Renal pelvis (tissue), 4 donors: ENCODE measurements around the gene COPZ1. TPM values are rescaled to one million over a fixed set of nuclear protein-coding genes. Genes with fewer than 3 reads are reported as not detected.

Experiments
- DNase-seq: peaks from one replicate; pipeline ENCODE4 v3.0.0-alpha.2; 2013
- polyA plus RNA-seq, 3 donors: library from polyadenylated mRNA; unstranded; fragments of 120-200 nt; gene quantifications; one replicate each; pipeline ENCODE4 v1.2.1, GENCODE V29; 2013; ENCODE audit not compliant: insufficient read length in 3 of 3

Gene COPZ1
- polyA plus RNA-seq, 3 donors = 189 to 227 (median 216) TPM

GRCh38 chr12:54372113-54372806 lies 47.3 kb downstream of the COPZ1 start:
- no peak for DNase-seq

- no peak for DNase-seq
These were observed 49.0 kb downstream of the COPZ1 start for GRCh38 chr12:54373649-54374561.

GRCh38 chr12:54374562-54375258 lies 49.8 kb downstream of the COPZ1 start:
- no peak for DNase-seq

- DNase-seq = no peak
These were observed 50.3 kb downstream of the COPZ1 start for GRCh38 chr12:54375259-54375579.

GRCh38 chr12:54376596-54376995 lies 51.7 kb downstream of the COPZ1 start:
- no peak for DNase-seq

GRCh38 chr12:54377007-54377406 lies 52.1 kb downstream of the COPZ1 start:
- DNase-seq = no peak

GRCh38 chr12:54377797-54378515 lies 53.0 kb downstream of the COPZ1 start:
- DNase-seq = no peak

- DNase-seq = no peak
These were observed 54.0 kb downstream of the COPZ1 start for GRCh38 chr12:54378796-54379397.

GRCh38 chr12:54379398-54380201 lies 54.7 kb downstream of the COPZ1 start:
- DNase-seq = peak; percentile 89

- no peak for DNase-seq
These were observed 56.2 kb downstream of the COPZ1 start for GRCh38 chr12:54381136-54381535.

GRCh38 chr12:54383041-54383609 lies 58.2 kb downstream of the COPZ1 start:
- DNase-seq = no peak

GRCh38 chr12:54384591-54385041 lies 59.7 kb downstream of the COPZ1 start, which contains the start of gene ZNF385A:
Gene ZNF385A (minus strand): TSS chr12:54384733. CDS start chr12:54384514, 219 bp downstream.
- no peak for DNase-seq

GRCh38 chr12:54385251-54385914 lies 60.5 kb downstream of the COPZ1 start:
- DNase-seq = no peak

- no peak for DNase-seq
These were observed 61.6 kb downstream of the COPZ1 start for GRCh38 chr12:54386403-54387113.

- no peak for DNase-seq
These were observed 62.2 kb downstream of the COPZ1 start for GRCh38 chr12:54387114-54387467.

- DNase-seq = no peak
These were observed 63.6 kb downstream of the COPZ1 start for GRCh38 chr12:54388237-54389133.

GRCh38 chr12:54389134-54389508 lies 64.2 kb downstream of the COPZ1 start:
- DNase-seq = no peak
